Left cardiac atrium (tissue), 4 donors: ENCODE results near the gene NRSN2. TPM values are rescaled to one million over a fixed set of nuclear protein-coding genes. Genes with fewer than 3 reads are reported as not detected.
"Not testable (repeated sequence)": the region's sequence is repeated elsewhere in the genome, so short reads cannot be mapped to it uniquely, and the experiment has no call there.

ENCODE experiments used
- ATAC-seq, 2 donors: fragments of 200-7000 bp; cut with Tn5 transposase; one replicate each; pipeline ENCODE4 v1.9.1; 2020; ENCODE audit warnings: mild to moderate bottlenecking in 2 of 2, moderate library complexity in 2 of 2
- DNase-seq: peaks from one replicate; pipeline ENCODE4 v3.0.0-alpha.2; 2020
- intact Hi-C, 2 donors: fragments of 100-400 bp; cut with DNase I; formaldehyde crosslinking; loops; one replicate each; pipeline versions ENCODE4 v1.14.1 to v1.15.1; 2022 to 2023
- total RNA-seq, 2 donors: library from RNA; stranded (reverse); fragmentation: NEBNext Ultra II Directional; extraction: Animal tissue kit (Norgen Biotek cat#: 25700); gene quantifications; one replicate each; pipeline ENCODE4 v1.2.1, GENCODE V29; 2021
- donor health status: DM: no; HTN: yes; CAD: no.
- donor health status: DM: no; HTN: yes; CAD: no; lungs with severe emphysema.
- donor health status: DM: yes; HTN: yes; CAD: no.
- donor health status: Dilated cardiomyopathy.

The NRSN2 gene
- total RNA-seq, 2 donors from 2014 or later, result 20.6 to 34.9 TPM

DNA sequence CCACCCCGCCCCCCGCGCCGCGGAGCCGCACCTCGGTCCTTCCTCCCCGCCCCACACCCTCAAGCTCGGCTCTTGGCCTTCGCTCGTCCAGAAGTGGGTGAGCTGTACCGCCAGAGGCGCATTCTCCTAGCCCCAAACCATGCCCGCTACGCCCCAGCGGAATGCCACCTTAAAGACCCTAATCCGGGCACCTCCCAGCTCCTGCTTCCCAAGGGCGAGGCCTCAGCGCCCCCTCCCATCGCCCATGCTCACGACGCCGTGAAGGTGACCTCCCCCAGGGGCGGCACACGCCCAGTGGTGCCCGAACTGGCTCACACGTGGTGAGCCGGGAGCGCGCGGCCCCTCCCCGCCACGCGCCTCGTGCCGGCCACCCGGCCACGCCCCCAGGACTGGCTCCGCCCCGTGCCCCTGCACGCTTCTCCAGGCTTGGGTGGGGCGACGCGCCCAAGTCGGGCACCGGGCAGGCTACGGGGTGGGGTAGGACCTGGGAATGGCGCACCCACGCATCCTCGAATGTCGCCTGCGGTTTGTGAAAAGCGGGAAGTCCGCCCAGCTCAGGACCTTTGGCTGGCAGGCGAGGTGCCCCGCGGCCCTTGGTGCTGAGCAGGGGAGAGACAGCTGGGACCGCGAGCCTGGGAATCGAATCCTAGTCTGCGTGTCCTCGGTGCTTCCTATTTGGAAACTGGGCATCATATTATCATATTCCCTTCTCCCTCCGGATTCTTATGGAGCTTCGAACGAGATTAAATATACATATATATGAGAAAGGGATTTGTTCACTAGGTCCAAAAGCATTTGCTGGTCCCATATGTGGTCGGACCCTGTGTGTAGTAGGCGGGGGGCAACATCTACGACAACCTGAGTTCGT lies 22.5 kb upstream of the NRSN2 start:
- DNase-seq, result peak; percentile 94
- intact Hi-C loops, result no loop called here
- ATAC-seq, result peak; percentile 73 to 85

DNA sequence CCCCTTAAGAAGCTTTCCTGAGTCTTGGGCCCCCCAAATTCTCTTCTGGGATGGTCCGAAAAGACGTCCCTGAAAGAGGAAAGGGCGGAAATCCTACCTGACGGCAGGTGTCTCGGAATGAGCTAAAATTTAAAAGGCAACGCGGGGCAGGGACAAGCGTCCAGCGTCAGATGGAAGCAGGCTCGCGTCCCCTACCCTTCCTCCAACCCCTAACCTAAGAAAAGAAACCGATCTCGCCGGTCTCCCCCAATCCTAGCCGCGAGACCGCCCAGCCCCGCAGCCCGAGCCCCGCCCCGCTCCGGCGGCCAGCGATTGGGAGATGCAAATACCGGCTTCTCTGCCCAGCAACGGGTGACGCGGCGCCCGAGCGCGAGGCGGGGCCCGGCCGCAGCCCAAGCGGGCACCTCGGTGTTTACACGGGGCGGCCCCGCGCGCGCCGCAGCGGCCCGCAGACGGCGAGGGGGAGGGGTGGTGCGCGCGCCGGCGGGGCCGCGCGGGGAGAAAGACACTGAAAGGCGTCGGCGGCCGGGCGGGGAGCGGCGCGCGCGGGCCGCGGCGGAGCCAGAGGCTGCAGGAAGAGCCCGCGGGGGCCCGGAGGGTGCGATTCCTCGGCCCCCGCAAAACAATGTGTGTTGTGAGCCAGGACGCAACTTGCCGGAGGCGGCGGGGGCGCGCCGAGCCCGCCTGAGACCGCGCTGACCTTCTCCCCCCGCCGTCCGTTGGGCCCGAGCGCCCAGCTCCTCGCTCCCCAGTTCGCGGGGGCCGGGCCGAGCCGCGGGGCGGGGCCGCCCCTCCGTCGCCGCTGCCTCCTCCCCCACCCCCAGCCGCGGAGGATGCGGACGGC lies 21.6 kb upstream of the NRSN2 start, which contains the start of gene SOX12:
TSS of gene SOX12 (plus strand) at position 508 of the 844 bp plus-strand sequence. CDS start 373 bp downstream, outside the sequence.
- DNase-seq, result peak; percentile 98
- ATAC-seq, result peak; percentile 80 to 81
- intact Hi-C loops, result no loop called here

DNA sequence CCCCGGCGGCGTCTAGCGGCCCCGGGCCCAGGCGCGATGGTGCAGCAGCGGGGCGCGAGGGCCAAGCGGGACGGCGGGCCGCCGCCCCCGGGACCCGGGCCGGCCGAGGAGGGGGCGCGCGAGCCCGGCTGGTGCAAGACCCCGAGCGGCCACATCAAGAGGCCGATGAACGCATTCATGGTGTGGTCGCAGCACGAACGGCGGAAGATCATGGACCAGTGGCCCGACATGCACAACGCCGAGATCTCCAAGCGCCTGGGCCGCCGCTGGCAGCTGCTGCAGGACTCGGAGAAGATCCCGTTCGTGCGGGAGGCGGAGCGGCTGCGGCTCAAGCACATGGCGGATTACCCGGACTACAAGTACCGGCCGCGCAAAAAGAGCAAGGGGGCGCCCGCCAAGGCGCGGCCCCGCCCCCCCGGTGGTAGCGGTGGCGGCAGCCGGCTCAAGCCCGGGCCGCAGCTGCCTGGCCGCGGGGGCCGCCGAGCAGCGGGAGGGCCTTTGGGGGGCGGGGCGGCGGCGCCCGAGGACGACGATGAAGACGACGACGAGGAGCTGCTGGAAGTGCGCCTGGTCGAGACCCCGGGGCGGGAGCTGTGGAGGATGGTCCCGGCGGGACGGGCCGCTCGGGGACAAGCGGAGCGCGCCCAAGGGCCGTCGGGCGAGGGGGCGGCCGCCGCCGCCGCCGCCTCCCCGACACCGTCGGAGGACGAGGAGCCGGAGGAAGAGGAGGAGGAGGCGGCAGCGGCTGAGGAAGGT lies 20.8 kb upstream of the NRSN2 start:
- intact Hi-C loops, result no loop called here
- DNase-seq (peak; percentile 78), ATAC-seq (peak in 1 of 2 donors; percentile 9)

DNA sequence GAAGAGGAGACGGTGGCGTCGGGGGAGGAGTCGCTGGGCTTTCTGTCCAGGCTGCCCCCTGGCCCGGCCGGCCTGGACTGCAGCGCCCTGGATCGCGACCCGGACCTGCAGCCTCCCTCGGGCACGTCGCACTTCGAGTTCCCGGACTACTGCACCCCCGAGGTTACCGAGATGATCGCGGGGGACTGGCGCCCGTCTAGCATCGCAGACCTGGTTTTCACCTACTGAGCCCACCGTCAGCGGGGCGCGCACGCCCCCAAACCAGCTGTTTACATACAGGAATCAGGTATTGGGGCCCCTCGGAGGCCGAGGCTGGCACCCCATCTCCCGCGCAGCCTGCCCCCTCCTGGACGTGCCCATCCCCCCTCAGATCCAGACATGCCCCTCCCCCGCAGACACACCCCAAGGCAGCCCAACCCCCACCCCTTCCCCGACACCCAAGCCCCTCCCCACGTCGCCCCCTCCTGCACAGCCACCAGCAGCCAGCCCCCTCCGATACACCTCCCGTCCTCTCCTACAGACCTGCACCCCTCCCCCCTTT lies 20.2 kb upstream of the NRSN2 start:
- intact Hi-C loops, result no loop called here
- no peak for ATAC-seq
- DNase-seq, result no peak

DNA sequence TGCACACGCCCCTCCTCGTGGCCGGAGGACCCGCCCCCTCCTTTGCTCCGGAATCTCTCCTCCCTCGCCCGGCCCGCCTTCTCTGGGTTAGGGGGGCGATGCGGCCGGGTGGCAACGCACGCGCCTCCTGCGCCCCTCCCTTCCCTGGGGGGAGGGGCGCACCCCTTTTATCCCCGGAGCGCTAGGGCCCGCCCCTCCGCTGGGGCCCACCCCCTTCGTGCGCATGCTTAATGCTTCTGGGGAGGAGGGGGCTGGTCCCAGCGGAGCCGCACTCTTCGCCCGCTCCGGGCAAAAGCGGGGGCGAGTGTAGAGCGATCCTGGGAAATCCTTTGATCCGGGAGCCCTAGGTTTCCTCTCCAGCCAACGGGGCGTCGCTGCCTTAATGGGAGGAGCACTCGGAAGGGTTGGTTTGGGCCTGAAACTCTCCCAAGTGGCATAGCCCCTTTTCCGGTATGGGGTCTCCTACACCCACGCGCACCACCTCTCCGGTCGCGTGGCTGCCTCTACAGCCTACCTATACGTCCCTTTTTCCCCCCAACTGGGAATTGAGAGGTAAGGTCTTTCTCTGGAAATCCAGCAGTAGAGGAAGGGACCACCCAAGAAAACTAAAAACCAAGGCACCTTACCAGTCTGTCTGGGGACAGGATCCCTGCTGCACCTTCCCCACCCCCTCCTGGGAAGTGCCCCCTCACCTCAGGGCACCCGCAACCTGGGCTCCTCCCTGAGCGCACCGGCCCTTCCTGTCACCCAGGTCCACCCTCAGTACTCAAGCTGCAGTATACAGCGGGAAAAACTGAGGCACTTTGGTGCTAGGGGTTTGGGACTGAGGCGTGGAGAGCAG lies 19.5 kb upstream of the NRSN2 start:
- intact Hi-C loops, result no loop called here

DNA sequence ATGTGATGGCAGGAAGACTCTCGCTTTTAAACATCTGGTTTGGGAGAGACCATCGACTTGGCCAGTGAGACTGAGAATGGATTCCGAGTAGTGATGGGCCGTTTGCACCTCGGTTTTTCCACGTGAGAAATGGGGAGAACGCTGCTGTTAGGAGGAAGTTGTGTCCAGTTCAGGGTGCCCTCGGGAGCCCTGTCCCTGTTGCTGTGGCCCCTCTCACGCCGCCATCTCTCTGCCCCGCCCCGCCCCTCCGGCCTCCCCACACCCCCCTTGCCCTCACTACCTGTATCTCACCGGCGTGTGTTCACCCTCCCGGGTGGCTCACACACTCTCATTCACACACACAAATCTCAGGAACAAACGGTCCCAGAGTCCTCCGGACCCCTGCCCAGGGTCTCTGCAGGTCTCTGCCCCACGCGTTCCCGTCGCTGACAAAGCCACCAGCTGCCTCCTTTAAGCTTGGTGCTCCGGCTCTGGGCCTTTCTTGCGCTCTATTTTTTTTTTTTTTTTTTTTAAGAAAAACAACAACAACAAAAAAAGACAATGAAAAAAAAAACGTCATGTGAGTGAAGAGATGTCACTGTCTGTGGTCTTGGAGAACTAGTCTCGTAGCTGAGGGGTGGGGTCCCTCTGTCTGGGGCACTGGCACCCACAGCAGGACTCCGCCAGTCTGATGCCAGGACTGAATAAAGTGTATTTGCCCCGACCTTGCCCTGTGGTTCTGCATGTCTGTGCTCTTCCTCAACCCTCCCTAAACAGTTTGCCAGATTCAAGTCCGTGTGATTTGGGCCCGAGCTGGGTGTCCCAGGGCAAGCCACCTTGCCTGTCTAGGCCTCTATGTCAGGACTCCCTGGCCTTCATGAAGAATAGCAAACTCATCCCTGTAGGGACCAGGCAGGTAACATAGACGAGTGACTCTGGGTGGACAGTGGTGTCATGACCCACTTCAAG lies 18.6 kb upstream of the NRSN2 start:
- ATAC-seq (no peak), DNase-seq (no peak)
- intact Hi-C loops, result no loop called here

More for the DNA sequence above, 19.5 kb upstream of the NRSN2 start:
- DNase-seq (peak; percentile 89), ATAC-seq (peak; percentile 45 to 58)

DNA sequence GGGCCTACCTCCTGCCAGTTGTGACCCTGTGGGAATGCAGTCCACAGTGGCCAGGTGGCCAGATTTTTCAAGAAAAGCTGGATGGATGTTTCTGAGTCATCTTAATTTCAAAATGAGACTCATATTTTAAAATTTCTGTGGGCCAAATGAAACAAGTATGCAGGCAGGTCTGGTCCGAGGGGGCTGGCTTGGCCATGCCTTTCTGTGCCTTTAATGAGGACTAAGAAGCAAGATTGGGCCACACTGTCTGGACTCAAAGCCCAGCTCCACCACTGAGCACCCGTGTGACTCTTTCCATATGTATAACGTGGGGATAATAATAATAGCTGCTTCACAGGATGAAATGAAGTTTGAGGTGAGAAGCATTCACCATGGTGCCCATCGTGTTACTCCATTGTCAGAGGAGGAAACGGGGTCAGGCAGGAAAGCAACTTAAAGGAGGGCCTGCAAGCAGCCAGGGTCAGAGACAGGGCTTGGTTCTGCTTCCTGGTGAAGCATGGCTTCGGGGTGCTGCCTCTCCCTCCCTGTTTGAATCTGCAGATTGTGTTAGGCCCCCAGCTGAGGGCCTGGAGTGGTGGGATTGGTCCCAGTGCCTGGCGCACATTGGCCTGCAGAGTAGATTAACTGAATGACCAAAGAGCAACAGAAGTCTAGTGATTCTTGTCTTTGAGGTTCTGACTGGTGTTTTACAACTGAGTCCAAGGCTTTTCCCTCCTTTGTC lies 17.8 kb upstream of the NRSN2 start:
- DNase-seq (no peak), ATAC-seq (no peak)
- intact Hi-C loops, result no loop called here

DNA sequence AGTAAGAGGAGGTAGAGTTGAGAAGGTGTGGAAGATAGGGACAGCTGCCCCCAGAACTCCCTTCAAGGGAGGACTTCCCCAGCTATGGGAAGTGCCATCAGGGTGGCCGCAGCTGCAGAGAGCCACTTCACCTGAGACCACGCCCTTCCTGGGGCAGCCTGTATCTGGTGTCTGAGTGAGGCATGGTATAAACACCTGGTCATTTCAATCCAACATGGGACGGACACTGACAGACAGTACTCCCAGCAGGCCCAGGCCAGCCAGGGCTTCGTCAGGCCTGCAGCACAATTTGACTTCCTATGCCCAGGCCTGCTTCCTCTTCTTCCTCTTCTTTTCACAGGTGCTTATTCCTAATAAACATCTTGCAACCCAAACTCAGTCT lies 17.1 kb upstream of the NRSN2 start:
- intact Hi-C loops, result no loop called here
- DNase-seq, result no peak
- ATAC-seq, result no peak

DNA sequence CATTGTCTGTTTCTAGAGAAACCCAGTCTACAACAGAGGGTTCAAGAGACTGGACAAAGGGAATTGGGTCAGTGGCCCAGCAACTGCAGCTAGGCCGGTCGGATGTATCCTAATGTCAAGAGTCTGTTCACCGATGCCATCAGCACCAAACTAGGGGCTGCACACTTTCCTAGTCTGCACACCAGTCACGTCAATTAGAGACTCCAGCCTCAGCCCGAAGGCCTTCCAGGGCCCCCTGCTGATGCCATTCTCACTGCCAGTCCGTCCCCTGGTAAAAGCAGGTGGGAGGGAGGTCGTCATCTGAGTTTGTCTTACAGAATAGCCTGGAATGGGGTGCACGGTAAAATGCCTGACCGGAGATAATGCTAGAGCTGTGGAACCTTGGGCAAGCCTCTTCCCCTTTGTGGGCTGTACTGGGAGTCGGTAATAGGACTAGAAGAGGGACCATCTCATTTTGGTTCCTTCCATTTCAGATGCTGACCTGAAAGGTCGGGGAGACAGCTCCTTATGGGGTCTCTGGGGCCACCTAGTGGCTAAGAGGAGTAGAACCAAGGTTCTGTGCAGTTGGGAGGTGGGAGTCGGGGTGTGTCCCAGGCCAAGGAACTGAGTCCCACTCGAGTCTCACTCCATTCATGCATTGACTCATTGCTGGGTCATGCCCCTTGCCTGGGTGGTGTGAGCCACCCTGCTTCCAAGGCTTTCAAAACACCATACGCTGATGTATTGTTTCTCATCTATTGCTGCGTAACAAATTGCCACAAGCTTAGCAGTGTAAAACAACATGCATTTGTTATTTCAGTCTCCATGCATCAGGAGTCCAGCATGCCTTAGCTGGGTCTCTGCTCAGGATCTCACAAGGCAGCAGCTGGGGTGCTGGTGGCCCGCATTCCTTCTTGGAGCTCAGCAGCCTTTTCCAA lies 16.4 kb upstream of the NRSN2 start:
- DNase-seq (peak; percentile 66), ATAC-seq (peak in 1 of 2 donors; percentile 10)
- intact Hi-C loops, result no loop called here

DNA sequence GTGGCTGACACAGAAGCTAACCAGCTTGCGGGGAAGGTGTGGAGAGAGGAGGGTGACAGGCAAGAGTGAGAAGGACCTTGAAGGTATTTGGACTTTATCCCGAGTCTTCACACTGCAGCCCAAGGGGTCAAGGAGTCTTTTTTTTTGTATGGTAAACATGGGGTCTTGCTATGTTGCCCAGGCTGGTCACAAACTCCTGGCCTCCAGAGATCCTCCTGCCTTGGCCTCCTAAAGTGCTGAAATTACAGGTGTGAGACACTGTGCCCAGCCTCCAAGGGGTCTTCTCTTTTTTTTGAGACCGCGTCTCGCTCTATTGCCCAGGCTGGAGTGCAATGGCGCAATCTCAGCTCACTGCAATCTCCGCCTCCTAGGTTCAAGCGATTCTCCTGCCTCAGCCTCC lies 12.3 kb upstream of the NRSN2 start:
- no peak for DNase-seq
- no peak for ATAC-seq
- intact Hi-C loops, result no loop called here

DNA sequence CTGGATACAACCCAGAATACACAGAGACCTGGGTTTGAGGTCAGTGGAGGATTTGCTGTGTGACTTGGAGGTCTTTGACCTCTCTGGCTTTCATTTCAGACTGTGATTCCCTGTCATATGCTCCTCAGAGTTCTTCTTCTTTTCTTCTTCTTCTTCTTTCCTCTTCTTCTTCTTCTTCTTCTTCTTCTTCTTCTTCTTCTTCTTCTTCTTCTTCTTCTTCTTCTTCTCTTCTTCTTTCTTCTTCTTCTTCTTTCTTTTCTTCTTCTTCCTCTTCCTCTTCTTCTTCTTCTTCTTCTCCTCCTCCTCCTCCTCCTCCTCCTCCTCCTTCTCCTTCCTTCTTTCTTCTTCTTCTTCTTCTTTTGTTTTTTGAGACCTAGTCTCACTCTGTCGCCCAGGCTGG lies 10.9 kb upstream of the NRSN2 start:
- ATAC-seq, intact Hi-C loops: not testable (repeated sequence)

DNA sequence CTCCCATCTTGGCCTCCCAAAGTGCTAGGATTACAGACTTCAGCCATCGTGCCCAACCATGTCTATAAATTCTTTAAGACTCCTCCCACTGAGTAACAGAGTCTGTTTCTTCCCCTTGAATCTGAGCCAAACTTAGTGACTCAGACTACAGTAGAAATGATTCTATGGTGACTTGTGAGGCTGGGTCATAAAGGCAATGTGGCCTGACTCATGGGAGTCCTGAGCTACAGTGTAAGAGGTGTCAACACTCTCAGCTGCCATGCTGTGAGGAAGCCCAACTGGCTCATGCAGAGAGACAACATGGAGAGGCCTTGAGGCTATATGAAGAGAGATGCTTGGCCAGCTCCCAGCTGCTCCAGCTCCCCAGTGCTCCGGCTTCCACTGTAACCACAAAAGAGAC lies 5.2 kb upstream of the NRSN2 start:
- ATAC-seq, result peak in 1 of 2 donors; percentile 12
- intact Hi-C loops, result no loop called here

More for the DNA sequence above, 10.9 kb upstream of the NRSN2 start:
- not testable (repeated sequence) for DNase-seq

DNA sequence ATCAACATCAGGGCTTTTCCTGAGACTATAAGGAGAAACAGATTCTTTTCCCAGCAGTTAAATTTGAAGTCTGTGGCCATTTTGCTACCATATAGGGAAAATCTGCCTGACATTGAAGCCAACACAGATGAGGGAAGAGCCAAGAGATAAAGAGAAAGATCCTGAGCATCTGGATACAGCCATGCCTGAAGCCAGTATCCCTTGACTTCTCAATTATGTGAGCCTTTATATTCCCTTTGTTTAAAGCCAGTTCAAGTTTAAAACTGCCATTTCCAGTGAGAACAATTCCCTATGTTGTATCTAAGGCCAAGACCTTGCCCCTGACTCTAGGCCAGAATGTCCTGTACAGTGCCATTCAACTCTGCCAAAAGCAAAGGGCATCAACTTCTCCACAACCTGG lies 3.8 kb upstream of the NRSN2 start:
- DNase-seq, result no peak
- no peak for ATAC-seq
- intact Hi-C loops, result no loop called here

More for the DNA sequence above, 5.2 kb upstream of the NRSN2 start:
- DNase-seq, result no peak

DNA sequence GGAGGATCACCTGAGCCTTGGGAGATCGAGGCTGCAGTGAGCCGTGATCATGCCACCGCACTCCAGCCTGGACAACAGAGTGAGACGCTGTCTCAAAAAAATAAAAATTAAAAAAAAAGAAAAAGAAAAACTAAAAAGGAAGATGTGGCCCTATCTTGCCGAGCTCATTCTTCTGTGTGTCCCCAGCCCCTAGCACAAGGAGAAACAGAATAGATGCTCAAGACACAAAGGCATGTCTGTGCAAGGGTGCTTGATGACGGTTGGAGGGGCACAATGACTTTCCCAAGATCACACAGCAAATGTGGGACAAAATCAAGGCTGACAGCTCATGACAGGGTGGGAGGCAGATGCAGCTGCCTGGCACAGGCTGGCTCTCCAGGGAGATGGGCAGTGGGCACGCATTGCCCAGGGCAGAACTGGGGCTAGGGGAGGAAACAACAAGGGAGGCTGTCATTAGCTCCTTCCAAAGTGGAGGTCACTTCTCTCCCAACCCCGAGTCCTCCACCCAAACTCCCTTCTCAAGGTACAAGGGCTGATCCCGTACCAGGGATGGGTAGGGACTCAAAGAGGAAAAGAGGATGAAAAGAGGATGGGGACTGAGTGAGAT lies 775 bp upstream of the NRSN2 start:
- intact Hi-C loops, result no loop called here
- DNase-seq, result no peak

DNA sequence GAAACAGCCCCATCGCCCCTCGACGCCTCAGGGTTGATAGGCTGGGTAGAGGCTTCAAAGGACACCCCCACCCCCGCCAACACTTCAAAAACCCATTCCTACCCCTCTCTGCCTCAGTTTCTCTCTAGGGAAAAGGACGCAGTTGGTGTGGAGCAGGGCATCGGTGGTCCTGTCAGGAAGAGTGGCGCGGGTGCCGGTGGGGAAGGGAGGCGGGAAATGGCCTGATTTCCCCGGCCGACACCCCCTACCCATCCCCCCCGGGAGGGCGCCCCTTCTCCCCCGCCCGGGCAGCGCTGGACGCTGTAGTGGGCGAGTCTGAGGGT lies 367 bp downstream of the NRSN2 start:
- DNase-seq, result no peak
- intact Hi-C loops, result no loop called here
- no peak for ATAC-seq

More for the DNA sequence above, 775 bp upstream of the NRSN2 start:
- no peak for ATAC-seq
